Tibial artery (tissue), 4 donors: Measurements from ENCODE around the gene ASB11.

ENCODE experiments used
- DNase-seq, 2 donors: peaks; one replicate each; pipeline ENCODE4 v3.0.0-alpha.2; 2019
- H3K27ac ChIP-seq, 2 donors: fragments of 200-600 bp; sonication (generic) in 1 of 2; 1 replicate in 1 of 2; 2 replicates in 1 of 2; pipeline ENCODE4 v1.5.1; 2018 to 2019; ENCODE audit warnings: mild to moderate bottlenecking in 1 of 2
- H3K27me3 ChIP-seq, 2 donors: fragments of 200-600 bp; sonication (generic) in 1 of 2; one replicate each; pipeline versions ENCODE4 v1.5.1 to v1.6.0; 2016 to 2019
- H3K36me3 ChIP-seq, 3 donors: fragments of 200-600 bp; sonication (generic) in 2 of 3; one replicate each; pipeline ENCODE4 v1.5.1; 2016 to 2019; ENCODE audit warnings: mild to moderate bottlenecking in 2 of 3
- H3K4me1 ChIP-seq, 4 donors: fragments of 200-600 bp; sonication (generic) in 2 of 4; 1 replicate in 3 of 4; 2 replicates in 1 of 4; pipeline ENCODE4 v1.5.1; 2016 to 2019
- H3K4me3 ChIP-seq, 2 donors: fragments of 200-600 bp; sonication (generic) in 1 of 2; 1 replicate in 1 of 2; 2 replicates in 1 of 2; pipeline ENCODE4 v1.5.1; 2018 to 2019; ENCODE audit warnings: mild to moderate bottlenecking in 2 of 2
- H3K9me3 ChIP-seq, 3 donors: fragments of 200-600 bp; sonication (generic) in 1 of 3; one replicate each; pipeline ENCODE4 v1.5.1; 2016 to 2019
- intact Hi-C: fragments of 100-400 bp; cut with DNase I; formaldehyde crosslinking; loops from one replicate; pipeline ENCODE4 v1.15.0; 2023; ENCODE audit warnings: low total_unique reads
- TF ChIP-seq, protein P1 (sequence below), 2 experiments: fragments of 200-600 bp in 1 of 2; fragments of 450-650 bp in 1 of 2; IDR thresholded peaks; one replicate each; pipeline ENCODE4 v1.5.1; 2017 to 2019; ENCODE audit warnings: antibody characterized with exemption in 2 of 2, mild to moderate bottlenecking in 1 of 2, moderate library complexity in 1 of 2

ASB11 gene

DNA sequence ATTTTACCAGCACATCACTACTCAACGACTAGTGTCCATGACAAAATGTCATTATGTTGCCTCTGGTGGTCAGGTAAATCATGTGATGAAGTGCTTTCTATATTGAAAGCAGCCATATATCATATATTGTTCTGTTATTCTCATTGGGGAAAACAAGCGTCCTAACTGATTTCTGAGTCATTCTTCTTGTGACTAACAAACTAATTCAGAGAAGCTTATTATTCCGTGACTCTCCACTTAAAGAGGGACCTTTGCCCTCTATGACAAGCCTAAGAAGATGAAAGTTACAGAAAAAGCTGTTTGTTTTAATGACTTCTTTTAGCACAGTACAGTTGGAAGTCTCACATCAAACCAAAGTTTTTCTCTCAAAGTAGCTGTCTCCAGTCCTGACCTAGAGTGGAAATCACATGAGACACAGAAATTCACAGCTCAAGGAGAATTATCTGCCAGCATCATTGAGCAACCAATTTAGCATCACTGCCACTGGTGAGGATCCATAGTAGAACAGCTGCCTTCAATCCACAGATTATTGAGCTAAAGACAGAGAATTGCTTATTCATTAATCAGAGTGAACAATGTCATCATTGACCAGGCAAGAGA, 81.9 kb downstream of the ASB11 start:
- intact Hi-C loops: no loop called here
- TF ChIP-seq, protein P1, sequence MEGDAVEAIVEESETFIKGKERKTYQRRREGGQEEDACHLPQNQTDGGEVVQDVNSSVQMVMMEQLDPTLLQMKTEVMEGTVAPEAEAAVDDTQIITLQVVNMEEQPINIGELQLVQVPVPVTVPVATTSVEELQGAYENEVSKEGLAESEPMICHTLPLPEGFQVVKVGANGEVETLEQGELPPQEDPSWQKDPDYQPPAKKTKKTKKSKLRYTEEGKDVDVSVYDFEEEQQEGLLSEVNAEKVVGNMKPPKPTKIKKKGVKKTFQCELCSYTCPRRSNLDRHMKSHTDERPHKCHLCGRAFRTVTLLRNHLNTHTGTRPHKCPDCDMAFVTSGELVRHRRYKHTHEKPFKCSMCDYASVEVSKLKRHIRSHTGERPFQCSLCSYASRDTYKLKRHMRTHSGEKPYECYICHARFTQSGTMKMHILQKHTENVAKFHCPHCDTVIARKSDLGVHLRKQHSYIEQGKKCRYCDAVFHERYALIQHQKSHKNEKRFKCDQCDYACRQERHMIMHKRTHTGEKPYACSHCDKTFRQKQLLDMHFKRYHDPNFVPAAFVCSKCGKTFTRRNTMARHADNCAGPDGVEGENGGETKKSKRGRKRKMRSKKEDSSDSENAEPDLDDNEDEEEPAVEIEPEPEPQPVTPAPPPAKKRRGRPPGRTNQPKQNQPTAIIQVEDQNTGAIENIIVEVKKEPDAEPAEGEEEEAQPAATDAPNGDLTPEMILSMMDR (IDR thresholded peaks at IDR 0.05): no peak
- H3K27me3 ChIP-seq: no peaks in the 10 kb centered on the region
- no peaks in the 10 kb centered on the region for H3K36me3 ChIP-seq
- H3K27ac ChIP-seq: no peak overlapping the region
- no peaks in the 10 kb centered on the region for H3K4me1 ChIP-seq
- no peak for DNase-seq
- no peaks in the 10 kb centered on the region for H3K9me3 ChIP-seq
- no peak overlapping the region for H3K4me3 ChIP-seq
